Measurements from ENCODE around the gene CDX1. TPM values are rescaled to one million over a fixed set of nuclear protein-coding genes. Genes with fewer than 3 reads are reported as not detected.

The CDX1 gene
- total RNA-seq, 2 experiments from 2014 or later, result not detected

DNA sequence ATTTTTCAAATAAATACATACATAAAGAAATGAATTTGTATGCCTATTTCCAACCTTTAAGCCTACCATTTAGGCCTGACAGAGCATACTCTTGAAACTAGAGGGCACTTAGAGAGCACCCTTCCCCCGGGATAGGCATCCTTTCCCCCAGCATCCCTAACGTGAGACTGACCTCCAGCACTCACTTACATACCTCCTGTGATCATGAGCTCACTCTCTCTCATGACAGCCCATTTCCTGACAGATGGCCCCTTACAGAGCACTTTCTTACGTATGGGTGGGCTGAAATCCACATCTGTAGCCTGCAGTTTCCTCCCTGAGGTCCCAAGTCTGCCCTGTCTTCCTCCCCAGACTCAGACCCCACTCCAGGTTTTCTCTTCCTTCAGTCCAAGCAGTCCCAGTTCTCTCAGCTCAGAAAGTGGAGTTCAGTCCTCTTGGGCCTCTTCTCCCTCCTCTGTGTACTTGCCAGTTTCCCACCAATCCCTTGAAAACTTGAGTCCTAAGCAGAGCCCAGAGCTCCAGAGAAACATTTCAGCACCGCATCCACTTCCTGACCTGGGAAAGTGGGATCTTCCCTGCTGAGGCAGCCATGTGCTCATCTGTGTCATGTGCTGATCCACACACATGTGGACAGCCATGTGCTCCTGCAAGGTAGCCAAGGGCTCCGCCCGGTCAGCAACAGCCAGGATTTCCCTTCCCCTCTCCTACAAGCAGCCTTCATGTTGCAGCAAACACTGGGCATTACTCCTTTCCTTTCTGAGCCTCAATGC is 2.2 kb upstream of the CDX1 start:
- H3K27ac Mint-ChIP-seq, result no peak overlapping the region
- H3K4me1 Mint-ChIP-seq (ENCODE audit: low read depth), result no peaks in the 10 kb centered on the region
- DNase-seq (no peak), ATAC-seq (no peak)
- H3K27me3 Mint-ChIP-seq, result peaks cover 23% of the 10 kb centered on the region
- intact Hi-C loops (cut with micrococcal nuclease), result no loop called here
- no peaks in the 10 kb centered on the region for H3K36me3 Mint-ChIP-seq (ENCODE audit: low read depth)
- no peak overlapping the region for H3K4me3 Mint-ChIP-seq
- POLR2A ChIA-PET, result no interaction called here
- H3K9me3 Mint-ChIP-seq, result no peaks in the 10 kb centered on the region
- CTCF ChIA-PET, result no interaction called here
- TF ChIP-seq, protein P1, sequence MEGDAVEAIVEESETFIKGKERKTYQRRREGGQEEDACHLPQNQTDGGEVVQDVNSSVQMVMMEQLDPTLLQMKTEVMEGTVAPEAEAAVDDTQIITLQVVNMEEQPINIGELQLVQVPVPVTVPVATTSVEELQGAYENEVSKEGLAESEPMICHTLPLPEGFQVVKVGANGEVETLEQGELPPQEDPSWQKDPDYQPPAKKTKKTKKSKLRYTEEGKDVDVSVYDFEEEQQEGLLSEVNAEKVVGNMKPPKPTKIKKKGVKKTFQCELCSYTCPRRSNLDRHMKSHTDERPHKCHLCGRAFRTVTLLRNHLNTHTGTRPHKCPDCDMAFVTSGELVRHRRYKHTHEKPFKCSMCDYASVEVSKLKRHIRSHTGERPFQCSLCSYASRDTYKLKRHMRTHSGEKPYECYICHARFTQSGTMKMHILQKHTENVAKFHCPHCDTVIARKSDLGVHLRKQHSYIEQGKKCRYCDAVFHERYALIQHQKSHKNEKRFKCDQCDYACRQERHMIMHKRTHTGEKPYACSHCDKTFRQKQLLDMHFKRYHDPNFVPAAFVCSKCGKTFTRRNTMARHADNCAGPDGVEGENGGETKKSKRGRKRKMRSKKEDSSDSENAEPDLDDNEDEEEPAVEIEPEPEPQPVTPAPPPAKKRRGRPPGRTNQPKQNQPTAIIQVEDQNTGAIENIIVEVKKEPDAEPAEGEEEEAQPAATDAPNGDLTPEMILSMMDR (IDR thresholded peaks at IDR 0.05), result no peak

DNA sequence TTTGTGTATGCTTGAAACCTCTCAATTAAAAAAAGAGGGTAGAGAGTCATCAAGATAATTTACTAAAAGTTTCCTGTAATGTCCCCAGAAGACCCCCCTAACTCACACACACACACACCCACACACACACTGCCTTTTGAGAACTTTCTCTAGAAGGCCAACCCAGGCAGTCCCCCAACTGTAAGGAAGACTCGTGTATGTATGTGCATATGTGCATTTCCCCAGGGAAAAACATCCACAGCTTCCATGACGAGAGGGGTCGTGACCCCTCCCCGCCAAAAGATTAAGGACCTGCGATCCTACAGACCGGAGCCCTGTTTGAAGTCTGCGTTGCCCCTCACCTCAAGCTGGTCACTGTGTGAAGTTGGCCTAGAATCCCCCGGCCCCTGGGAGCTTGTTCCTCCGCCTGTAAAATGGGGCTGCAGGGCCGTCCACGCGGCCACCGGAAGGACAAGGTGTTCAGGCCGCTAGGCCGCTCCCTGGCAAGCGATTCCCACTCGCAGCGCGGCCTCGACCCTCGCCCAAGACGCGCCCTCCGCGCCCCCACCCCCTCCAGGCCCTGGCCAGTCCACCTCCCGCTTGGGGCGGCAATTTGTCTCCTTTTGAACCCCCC is 435 bp upstream of the CDX1 start:
- no peaks in the 10 kb centered on the region for H3K36me3 Mint-ChIP-seq (ENCODE audit: low read depth)
- POLR2A ChIA-PET, result no interaction called here
- peaks cover 31% of the 10 kb centered on the region for H3K27me3 Mint-ChIP-seq
- CTCF ChIA-PET, result interaction anchor here (0.9 kb wide), 1 partner anchor 52 kb away, joined by 3 read pairs; no protein-coding TSS in a partner anchor
- H3K27ac Mint-ChIP-seq, result no peak overlapping the region
- H3K4me1 Mint-ChIP-seq (ENCODE audit: low read depth), result no peaks in the 10 kb centered on the region
- no peak overlapping the region for H3K4me3 Mint-ChIP-seq
- TF ChIP-seq, protein P1 (IDR thresholded peaks at IDR 0.05), result no peak
- no peaks in the 10 kb centered on the region for H3K9me3 Mint-ChIP-seq
- no peak for DNase-seq
- no peak for ATAC-seq
- intact Hi-C loops (cut with micrococcal nuclease), result no loop called here

DNA sequence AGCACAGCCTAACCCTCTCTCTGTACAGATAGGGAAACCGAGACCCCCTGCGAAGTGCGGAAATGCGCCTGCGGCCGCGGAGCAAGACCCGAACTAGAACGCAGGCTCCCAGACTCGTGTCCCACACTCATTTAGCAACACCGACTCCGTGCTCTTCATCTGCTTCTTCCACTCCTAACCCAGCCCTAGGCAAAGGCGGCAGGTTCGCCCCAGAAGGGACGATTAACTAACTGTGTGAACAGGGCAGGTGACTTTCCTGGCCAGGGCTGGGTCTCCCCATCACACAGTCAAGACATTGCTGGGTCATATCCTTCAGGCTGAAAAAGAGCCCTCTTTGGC is 903 bp downstream of the CDX1 start:
- intact Hi-C loops (cut with micrococcal nuclease), result no loop called here

DNA sequence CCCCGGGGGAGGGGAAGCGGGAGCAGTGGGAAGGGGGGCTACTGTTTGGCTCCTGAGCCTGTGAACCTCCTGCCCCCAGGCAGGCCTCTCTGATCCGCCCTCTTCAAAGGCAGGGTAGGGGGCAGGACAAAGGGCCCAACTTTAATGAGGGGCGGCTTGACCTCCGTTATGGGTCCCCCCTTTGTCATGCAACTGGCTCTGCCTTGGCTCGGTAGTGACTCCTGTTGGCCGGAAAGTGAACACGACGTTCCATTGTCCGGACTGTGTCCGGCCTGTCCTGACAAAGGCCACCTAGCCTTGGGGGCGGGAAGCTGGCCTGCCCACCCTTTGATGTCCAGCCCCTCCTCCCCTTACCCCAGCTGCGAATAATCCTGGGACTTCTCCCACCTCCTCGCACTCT is 1.3 kb downstream of the CDX1 start:
- intact Hi-C loops (cut with micrococcal nuclease), result no loop called here
- TF ChIP-seq, protein P1 (IDR thresholded peaks at IDR 0.05), result no peak

More for the DNA sequence above, 903 bp downstream of the CDX1 start:
- ATAC-seq, result no peak
- Mint-ChIP-seq H3K4me1 (ENCODE audit: low read depth) (no peaks in the 10 kb centered on the region), H3K36me3 (ENCODE audit: low read depth) (no peaks in the 10 kb centered on the region), H3K4me3 (no peak overlapping the region), H3K27ac (no peak overlapping the region), H3K9me3 (no peaks in the 10 kb centered on the region), H3K27me3 (peaks cover 37% of the 10 kb centered on the region)
- no peak for DNase-seq
- CTCF ChIA-PET, result no interaction called here
- TF ChIP-seq, protein P1 (IDR thresholded peaks at IDR 0.05), result no peak
- POLR2A ChIA-PET, result no interaction called here

DNA sequence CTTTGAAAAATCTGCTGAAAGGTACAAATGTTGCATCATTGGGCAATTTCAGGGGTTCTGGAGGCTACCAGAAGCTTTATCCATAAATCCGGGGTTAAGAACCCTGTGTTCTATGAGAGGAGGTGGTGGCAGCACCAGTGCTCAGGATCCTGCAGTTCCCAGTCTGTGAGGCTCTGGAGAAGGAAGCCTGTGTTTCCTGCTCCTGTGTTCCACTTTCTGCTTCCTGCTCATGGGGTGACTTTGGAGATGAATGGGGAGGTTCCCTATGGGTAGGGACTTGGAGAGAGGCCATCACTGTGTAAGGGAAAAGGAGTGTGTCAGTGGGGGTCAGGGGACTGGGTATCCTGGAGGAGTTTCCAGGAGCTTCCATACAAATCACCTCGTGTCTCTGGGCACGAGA is 2.3 kb downstream of the CDX1 start:
- CTCF ChIA-PET, result interaction anchor here (2.0 kb wide), 1 partner anchor 50 kb away, joined by 7 read pairs; no protein-coding TSS in a partner anchor
- intact Hi-C loops (cut with micrococcal nuclease), result no loop called here
- Mint-ChIP-seq H3K4me3 (no peak overlapping the region), H3K27ac (no peak overlapping the region), H3K36me3 (ENCODE audit: low read depth) (no peaks in the 10 kb centered on the region), H3K27me3 (peaks cover 39% of the 10 kb centered on the region), H3K4me1 (ENCODE audit: low read depth) (no peaks in the 10 kb centered on the region), H3K9me3 (no peaks in the 10 kb centered on the region)
- POLR2A ChIA-PET, result interaction anchor here (0.9 to 1.2 kb wide), 2 partner anchors 24 to 51 kb away, joined by 3 read pairs; no protein-coding TSS in a partner anchor
- TF ChIP-seq, protein P1 (IDR thresholded peaks at IDR 0.05), result no peak
- ATAC-seq (no peak), DNase-seq (no peak)

More for the DNA sequence above, 1.3 kb downstream of the CDX1 start:
- no peaks in the 10 kb centered on the region for H3K4me1 Mint-ChIP-seq (ENCODE audit: low read depth)
- no peak overlapping the region for H3K27ac Mint-ChIP-seq
- H3K27me3 Mint-ChIP-seq, result peaks cover 37% of the 10 kb centered on the region
- no peaks in the 10 kb centered on the region for H3K36me3 Mint-ChIP-seq (ENCODE audit: low read depth)
- ATAC-seq (no peak), DNase-seq (no peak)
- H3K4me3 Mint-ChIP-seq, result no peak overlapping the region
- H3K9me3 Mint-ChIP-seq, result no peaks in the 10 kb centered on the region
- ChIA-PET CTCF (no interaction called here), POLR2A (interaction anchor here (0.9 kb wide), 1 partner anchor 50 kb away, joined by 3 read pairs; no protein-coding TSS in a partner anchor)
